ENCODE results near the gene HMGB4.

Gene HMGB4, protein sequence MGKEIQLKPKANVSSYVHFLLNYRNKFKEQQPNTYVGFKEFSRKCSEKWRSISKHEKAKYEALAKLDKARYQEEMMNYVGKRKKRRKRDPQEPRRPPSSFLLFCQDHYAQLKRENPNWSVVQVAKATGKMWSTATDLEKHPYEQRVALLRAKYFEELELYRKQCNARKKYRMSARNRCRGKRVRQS

DNA sequence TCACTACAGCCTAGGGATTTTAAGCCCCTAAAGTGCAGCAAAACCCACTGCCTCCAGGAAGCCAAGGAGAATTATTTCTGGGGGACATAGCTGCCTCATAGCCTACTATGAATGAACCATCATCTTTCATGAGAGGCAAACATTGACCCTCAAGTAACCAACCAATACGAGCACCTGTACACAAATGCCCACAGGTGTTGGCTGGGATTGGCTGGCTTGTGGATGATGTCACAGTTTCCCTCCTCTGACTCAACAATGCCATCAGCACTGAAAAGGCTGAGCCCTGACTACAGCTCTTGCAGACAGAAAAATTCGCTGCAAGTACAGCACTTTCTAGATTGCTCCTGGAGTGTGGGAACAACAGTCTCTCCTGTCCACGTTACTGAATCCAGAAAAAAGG, at the start of gene HMGB4:
TSS of gene HMGB4 (plus strand) at position 301 of the 400 bp plus-strand sequence. CDS start 113 bp downstream, outside the sequence.
- DNase-seq, result no peak

DNA sequence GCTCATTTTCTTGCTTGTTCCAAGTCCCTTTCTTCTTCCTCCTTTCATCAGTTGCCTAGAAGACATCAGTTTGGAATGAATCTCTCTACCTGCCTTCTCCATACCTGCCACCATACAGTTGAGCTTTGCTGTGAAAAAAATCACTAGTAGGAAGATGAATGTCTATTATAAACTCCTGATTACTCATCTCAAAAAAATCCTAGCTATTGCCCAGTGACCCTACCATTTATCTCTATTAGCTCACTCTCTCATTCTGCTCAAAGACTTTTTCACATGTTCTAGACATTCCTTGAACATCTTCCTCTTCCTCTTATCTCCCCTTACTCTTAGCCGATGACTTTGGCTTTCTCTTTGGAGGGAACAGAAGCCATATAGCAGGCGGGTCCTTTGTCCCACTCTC, 49.7 kb upstream of the HMGB4 start:
- DNase-seq, result no peak

DNA sequence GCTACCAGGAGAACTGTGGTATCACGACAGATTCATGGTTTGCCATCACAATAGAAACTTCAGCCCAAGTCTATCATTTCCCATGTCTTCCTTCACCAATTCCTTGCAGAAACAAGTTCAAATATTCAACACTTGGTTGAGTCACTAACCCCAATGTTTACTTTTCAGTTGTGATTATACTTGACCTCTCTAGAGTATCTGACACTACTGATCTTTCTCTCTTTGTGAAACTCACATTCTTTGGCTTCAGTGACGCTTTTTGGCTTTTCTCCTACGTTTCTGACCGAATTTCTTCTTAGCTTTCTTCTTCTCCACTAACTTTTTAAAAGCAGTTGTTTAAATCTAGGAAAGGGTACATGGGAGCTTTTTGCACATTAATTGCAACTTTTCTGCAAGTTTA, 48.8 kb upstream of the HMGB4 start:
- DNase-seq, result no peak

DNA sequence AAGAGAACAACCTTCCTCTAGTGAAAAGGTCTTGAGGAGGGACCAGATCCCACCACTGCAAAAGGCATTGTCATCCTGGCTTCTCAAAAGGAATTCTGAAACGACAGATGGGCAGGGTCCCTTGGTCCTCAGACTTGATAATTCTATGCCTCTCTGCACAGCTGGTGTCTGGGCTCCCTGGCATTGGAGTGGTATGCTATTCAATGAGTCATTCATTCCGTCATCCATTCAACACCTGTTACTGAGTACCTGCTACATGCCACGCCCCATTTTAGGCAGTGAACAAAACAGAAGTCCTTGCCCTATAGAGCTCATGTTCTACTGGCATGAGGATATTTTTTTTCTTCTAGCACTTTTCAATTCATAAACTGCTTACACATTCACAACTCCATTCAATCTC, 45.8 kb upstream of the HMGB4 start:
- DNase-seq, result peak in 1 of 2 experiments; percentile 38

DNA sequence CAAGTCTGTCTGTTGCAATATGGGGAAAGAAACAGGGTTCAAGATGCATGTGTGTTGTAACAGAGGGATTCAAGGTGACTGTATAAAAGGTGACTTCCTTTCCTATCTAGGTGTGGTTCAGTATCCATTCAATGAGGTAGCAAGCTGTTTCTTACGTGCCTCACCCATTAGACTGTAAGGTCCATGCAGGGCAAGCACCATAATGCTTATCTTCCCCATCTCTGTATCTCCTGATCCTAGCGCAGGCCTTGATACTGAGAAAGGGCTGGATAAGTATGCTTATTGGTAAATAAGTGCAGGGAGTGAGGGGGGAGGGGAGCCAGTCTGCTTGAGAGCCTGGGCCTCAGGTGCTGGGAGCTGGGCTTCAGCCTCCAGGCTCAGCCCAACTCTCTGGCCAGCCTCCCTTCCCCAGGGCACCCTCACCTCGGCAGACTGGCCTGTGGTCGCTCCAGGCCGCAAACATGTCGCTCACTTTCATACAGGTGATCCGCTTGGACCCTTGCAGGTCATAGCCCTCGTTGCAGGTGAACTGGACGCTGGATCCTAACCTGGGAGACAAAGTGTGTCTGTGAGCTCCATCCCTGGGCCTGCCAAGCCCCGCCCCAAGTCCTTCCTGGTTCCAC, 44.5 kb upstream of the HMGB4 start:
- DNase-seq, result no peak

DNA sequence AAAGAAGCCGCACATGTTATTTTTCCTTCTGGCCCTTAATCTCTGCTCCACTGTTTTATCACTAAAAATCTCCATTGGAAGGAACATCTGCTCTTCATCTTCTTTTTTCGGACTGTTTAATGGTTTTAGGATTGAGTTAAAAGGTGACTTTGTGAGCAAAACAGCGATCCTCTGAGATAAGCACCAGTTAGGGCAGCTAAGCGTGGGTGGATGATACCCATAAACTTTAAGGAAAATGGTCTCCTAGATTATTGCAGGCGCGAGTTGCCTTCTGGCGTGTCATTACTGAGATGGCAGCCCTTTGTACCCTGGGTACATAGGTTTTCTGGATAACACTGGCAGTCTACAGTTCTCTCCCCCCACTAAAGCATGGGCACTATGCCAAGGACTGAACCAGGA, 44.0 kb upstream of the HMGB4 start:
- no peak for DNase-seq

DNA sequence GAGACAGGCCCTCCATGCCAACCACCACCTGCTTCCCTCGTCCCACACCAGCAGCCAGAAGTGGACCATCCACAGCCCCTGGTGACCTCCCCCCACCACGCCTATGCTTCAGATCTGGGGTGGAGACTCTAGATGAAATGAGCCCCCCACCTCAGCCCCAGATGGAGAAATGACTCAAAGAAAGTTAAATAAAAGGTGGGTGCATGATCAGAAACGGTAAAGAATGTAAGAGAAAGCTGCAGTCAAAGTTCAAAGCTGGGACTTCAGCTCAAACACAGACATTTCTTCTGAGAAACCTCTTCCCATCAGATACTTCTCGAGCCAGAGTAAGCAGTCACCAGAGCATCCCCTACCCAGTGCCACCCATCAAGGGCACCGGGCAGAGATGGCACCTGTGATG, 43.1 kb upstream of the HMGB4 start:
- no peak for DNase-seq

DNA sequence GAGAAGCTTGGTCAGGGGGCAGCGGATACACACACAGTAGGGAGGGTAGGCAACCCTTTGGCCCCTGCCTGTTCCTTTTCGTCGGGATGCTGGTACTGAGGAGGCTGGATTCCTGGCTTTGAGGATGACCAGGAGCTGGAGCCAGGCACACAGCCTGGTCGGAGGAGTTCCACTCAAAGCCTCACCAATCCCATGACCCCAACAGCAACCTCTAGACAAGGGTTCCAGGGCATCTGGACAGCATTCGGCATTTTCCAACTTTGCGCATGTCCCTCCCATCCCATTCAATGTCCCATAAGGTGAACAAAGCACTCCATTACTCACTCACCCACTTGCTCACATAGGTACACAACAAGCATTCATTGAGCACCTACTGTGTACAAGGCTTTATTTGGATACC, 42.6 kb upstream of the HMGB4 start:
- DNase-seq, result no peak

DNA sequence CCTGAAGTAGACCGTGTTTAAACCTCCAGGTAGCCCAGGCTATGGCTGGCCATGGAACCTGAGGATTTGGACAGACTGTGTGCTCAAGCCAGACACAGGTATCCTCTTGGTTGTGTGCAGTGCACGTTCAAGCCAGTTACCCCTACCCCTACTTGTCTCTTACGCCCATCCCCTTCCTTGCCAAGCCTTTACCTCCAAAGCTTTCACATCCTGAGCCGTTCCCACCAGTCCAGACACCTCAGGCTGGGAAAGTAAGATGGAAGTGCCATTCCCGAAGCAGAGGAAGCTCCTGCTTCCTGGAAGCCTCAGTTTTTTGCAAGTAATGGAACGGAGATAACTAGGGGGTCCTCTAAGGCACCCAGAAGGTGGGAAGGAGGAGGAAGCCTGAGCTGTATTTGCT, 41.5 kb upstream of the HMGB4 start:
- DNase-seq, result no peak

DNA sequence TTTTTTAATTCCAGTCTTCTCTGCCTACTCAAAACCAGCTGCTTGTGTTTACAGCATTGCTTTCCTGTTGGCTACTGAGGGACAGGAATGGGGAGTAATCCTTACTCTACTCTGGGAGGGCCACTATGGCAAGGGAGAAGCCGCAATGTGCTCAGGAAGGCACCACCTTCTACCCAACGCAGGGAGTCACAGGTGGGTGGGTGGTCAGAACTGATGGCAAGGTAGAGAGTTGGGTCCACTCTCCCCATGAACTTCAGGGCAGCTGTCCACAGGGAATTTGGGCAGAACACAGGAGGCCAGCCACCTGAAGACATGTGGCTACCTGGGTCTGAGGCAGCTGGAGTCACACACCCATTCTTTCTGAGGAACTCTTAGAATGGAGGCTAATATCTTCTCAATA, 40.5 kb upstream of the HMGB4 start:
- DNase-seq, result no peak

DNA sequence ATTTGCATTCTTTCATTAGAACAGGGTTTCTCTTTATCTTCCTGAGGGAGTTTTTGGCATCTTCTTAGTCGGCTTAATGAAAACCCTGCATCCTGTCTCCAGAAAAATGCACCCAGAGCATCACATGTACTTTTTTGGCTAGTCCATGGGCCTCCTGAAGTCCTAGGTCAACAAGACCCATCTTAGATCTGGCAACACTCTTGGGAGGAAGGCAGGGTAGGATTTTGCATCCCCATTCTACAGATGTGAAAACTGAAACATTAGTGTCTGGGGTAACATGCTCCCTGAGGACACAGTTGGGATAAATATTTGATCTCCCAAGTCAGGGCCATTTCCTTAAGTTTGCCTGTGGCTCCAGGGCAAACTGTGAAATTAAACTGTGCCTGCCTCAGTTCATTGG, 40.0 kb upstream of the HMGB4 start:
- DNase-seq, result no peak

DNA sequence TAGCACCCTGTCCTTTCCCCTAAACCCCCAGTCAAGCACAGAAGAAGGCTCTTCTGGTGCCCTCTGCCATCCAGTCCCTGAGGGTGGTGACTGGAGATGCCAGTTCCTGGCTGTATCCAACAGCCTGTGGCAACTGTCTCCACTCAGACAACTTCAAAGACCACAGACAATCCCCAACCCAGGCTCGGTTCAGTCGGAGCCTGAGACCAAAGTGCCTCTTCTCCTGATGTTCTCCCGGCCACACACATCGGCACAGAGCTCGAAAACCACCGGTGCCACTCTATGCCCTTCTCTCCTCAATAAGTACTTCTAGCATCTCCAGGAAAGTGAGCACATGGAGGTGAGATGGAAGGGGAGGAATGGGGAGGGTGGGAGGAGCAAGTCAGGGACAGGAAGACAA, 39.6 kb upstream of the HMGB4 start:
- no peak for DNase-seq

DNA sequence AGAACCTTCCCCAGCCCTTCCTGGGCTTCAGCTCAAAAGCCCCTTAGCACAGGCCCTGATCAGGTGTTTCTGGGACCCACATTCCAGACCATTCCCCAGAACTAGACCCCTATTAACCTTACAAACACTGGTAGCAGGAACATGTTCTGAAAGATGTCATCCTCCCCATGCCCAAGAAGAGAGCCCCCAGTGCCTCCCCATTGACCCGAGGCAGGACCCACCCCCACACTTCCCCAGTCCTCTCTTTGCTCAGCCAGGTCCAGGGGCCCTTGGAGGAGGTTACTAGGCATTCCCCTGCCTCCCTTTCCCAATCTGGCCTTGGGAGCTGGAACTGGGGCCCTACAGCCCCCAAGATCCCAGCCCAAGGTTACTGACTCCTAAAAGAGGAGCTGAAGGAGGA, 38.9 kb upstream of the HMGB4 start:
- DNase-seq, result no peak

DNA sequence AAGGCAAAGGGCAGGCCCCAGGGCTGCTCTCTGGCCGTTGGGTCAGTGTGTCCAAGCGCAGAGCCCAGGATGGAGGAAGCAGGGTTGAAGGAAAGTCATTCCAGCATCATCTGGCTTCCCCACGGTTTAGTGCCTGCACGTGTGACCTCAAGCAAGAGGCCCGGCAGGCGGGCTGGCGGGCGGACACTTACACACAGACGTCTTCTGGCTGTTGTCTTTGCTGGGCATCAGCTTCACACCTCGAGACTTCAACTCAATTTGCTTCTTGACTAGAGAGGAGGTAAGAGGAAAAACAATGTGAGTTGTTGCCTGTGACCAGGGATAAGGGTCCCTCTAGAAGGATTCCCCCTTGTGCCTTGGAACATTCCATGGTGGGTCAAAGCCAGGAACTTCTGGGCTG, 38.4 kb upstream of the HMGB4 start:
- DNase-seq, result no peak

DNA sequence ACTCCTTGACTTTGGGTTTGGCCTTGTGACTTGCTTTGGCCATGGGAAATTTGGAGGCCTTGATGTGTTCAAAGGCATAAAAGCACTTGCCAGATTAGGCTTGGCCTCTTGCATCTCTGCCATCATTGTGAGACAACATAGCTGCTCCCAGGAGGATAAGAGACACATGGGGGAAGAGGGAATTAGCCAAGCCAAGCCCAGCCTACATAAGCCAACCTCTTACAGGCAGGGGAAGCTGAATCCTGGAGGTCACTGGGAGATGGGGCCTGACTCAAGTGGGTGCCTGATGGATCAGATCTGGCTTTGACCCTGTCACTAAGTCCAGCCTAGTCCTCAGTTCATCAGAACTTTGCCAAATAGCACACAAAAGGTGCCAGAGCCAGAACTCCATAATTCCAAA, 37.6 kb upstream of the HMGB4 start:
- DNase-seq, result no peak

DNA sequence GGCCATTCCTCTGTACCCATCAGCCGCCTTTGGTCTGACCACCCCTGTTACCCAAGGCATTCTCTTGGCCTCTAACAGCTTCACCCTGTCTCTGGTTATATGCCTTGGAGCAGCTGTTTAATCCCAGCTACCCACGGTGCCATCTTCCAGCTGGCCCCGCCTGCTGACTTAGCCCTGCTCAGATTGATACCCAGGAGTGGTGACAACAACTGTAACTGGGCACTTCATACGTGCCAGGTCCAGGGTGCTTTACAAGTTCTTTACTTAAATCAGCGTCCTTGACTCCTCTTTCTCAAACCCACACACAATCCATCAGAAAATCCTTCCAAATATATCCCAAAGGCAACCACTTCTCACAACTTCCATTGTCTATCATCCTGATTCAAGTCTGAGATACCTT, 37.2 kb upstream of the HMGB4 start:
- DNase-seq, result no peak

DNA sequence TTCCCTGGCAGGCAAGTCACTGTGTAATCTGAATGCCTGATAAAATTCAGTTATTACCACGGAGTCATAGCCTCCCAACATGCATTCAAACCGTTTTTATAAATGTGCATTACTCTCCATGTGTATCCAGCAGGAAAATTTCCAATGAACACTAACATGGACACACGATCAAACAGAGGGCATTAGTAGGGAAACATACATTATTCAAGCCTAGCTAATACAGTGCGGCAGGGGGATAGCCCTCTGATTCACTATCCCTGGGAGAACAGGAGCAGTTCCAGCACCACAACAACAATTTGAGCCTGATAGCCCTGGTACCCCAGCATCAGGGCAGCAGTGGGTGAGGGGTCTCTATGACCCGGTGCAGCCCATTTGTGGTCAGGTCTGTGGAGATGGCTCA, 35.8 kb upstream of the HMGB4 start:
- no peak for DNase-seq

DNA sequence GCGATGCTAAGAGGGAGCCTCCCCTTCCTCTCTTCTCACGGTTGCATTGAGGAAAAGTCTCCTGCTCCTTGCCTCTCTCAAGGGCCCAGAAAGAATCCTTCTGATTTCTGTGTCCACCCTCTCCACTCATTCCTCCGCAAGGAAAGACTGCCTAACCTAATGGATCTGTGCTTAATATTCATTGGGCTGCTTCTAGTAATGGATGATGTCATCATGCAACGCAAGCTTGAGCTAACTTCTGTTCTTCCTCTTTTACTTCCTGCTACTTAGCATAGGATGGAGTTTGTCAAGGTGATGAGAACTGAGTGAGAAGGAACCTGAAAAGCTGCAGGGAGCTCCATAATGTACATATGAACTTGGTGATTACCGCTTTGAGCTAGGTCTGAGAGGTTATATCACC, 35.2 kb upstream of the HMGB4 start:
- no peak for DNase-seq

DNA sequence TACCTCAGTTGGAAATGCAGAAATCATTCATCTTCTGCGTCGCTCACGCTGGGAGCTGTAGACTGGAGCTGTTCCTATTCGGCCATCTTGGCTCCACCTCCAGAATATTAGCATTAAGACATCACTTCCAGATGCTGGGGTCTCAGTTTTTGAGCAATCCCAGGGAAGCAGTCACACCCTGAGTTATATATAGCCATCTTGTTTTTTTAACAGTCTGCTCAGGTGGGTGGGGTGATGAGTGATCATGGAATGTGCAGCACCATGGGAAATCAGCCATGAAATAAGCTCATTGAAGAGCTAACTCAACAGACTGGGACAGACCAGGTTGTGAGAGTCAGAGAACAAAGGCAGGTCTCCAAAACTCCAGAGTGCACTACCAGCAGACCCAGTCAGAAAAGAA, 27.0 kb upstream of the HMGB4 start:
- no peak for DNase-seq

DNA sequence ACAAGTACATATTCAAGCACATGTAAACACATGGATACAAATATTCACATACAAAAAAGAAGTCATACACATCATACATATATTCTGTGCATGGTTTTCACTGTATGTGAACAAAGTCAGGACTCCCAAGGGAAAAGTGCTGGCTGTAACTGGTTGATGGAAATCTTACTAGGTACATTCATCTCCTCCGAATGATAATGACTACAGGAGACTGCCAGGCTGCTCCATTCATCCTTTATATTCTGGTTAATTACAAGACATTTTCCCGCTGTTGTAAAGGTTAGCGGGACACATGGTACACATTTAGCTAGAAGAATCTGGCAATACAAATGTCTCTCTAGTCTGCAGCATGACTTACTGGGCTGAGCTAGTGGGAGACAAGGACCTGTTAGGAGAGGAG, 26.2 kb upstream of the HMGB4 start:
- no peak for DNase-seq

DNA sequence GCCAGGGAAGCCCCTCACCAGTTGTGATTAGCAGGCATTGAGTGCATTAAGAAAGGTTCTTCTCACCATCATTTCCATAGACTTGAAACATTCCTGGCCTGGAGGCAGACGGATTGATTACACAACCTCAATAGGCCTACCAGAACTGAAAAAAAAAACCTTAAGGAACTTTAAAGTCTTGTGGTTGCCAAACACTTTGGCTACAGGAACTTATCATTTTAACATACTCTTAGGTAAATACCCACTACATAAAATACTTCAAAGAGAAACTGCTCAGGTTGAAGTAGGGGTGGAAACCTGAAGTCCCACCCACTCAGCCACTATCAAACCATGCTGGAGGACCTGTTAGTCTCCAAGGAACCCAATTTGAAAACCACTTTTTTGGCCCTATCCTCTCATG, 22.4 kb upstream of the HMGB4 start:
- DNase-seq, result no peak

DNA sequence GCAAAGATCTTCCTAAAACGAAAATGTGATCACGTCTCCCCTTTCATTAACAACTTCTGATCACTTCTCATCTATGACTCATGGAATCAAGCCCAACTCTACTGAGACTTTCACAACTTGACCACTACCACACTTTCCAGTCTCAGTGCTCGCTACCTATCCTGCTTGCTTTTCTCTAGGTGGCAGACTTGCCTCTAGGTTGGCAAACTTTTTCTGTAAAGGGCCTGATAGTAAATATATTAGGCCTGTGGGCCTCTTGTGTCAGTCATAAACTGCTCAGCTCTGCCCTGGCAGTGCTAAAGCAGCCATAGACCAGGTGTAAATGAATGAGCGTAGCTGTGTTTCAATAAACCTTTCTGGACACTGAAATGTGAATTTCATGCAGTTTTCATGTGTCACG, 21.5 kb upstream of the HMGB4 start:
- DNase-seq, result no peak

DNA sequence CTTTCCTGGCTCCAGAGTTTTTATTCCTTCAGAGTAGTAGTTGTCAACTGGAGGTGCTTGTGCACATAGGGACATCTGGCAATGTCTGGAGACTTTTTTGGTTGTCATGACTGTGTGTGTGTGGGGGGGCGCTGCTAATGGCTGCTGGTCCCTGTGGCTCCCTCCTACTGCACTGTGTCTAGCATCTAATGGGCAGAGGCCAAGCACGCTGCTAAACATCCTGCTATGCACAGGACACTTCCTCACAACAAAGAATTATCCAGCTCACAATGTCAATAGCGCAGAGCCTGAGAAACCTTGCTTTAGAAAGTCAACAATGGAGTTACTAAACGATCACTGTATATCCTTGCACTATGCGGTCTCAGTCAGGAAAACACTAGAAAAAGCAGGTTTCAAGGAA, 19.7 kb upstream of the HMGB4 start:
- DNase-seq, result no peak

DNA sequence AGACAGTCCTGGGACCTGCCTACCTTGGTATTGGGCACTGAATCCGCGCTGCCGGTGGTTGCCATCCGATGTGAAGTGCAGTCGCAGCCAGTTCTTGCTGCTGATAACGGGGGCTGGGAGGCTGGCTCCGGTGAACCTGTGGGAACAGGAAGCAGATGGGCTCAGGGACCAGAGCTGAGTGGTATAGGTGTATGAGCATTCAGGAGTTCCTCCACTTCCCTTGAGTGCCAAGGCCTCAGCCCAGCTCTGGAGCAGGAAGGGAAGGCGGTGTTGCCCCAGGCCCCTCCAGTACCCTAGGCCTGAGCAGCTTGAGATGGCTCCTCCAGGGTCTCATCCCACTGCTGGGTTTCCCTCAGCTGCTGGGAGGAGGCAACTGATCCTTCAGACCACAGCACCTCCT, 17.0 kb upstream of the HMGB4 start:
- no peak for DNase-seq

DNA sequence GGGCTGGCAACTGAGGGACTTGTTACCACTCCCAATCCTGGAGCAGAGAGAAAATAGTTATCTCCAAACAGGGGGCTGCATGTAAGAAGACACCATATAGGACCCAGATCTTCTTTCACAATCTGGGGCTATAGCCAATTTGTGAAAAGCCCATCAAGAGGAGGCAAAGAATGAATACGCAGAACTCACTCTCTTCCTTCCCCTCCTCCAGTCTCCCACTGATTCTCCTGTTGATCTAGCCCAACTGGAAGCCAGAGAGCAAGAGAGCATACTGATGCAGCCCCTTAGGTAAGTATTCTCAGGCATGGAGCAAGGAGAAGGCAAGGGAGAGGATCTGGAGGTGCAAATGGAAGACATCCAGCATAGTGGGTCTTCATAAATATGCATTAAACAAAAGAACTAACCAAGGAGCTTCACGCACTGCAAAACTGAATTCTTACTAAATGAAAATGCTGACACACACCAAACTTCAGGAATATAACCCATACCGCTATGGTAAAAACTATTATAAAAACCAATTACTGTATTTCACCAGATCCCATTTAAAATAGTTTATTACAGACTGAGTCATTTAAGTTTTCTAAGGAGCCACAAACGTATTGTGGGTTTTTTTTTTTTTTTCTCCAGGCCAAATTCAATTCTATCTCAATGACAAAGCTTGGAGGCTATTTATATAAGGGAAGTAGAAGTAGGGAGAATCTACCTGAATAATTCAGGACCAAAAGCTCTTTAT, 15.5 kb upstream of the HMGB4 start:
- no peak for DNase-seq

Measured in NCI-H187 (cell line).